Glutamatergic neuron (in vitro differentiated cells): ENCODE results near the gene DRGX. TPM values are rescaled to one million over a fixed set of nuclear protein-coding genes. Genes with fewer than 3 reads are reported as not detected.

Experiments
- DNase-seq: peaks from one replicate; pipeline ENCODE4 v3.0.0; 2022
- H3K27ac Mint-ChIP-seq: one replicate; pipeline ENCODE4 v1.8.0; 2020; ENCODE audit warnings: mild to moderate bottlenecking, mixed read lengths, inconsistent platforms; ENCODE audit not compliant: unreplicated experiment
- H3K27me3 Mint-ChIP-seq: one replicate; pipeline ENCODE4 v1.8.0; 2020; ENCODE audit warnings: mild to moderate bottlenecking, moderate library complexity, mixed read lengths, inconsistent platforms; ENCODE audit not compliant: unreplicated experiment
- H3K36me3 Mint-ChIP-seq: one replicate; pipeline ENCODE4 v1.8.0; 2020; ENCODE audit warnings: mild to moderate bottlenecking, mixed read lengths, inconsistent platforms; ENCODE audit not compliant: unreplicated experiment
- H3K4me1 Mint-ChIP-seq: one replicate; pipeline ENCODE4 v1.8.0; 2020; ENCODE audit warnings: mild to moderate bottlenecking, low read depth, mixed read lengths, inconsistent platforms; ENCODE audit not compliant: unreplicated experiment
- H3K4me3 Mint-ChIP-seq: one replicate; pipeline ENCODE4 v1.8.0; 2020; ENCODE audit warnings: mild to moderate bottlenecking, mixed read lengths, inconsistent platforms; ENCODE audit not compliant: unreplicated experiment
- H3K9me3 Mint-ChIP-seq: one replicate; pipeline ENCODE4 v1.8.0; 2020; ENCODE audit warnings: mild to moderate bottlenecking, moderate library complexity, mixed read lengths, inconsistent platforms; ENCODE audit not compliant: unreplicated experiment
- CTCF ChIP-seq: fragments of 200-600 bp; sonication (generic); IDR thresholded peaks from one replicate; pipeline ENCODE4 v1.5.0; 2021; ENCODE audit not compliant: partially characterized antibody, unreplicated experiment
- total RNA-seq: library from RNA; stranded (reverse); fragmentation: NEBNext Ultra II Directional; extraction: Animal tissue kit (Norgen Biotek cat#: 25700); gene quantifications from one replicate; pipeline ENCODE4 v1.2.1, GENCODE V29; 2021; ENCODE audit not compliant: unreplicated experiment

The DRGX gene
- total RNA-seq, 1 donor from 2014 or later, result 65.2 TPM

DNA sequence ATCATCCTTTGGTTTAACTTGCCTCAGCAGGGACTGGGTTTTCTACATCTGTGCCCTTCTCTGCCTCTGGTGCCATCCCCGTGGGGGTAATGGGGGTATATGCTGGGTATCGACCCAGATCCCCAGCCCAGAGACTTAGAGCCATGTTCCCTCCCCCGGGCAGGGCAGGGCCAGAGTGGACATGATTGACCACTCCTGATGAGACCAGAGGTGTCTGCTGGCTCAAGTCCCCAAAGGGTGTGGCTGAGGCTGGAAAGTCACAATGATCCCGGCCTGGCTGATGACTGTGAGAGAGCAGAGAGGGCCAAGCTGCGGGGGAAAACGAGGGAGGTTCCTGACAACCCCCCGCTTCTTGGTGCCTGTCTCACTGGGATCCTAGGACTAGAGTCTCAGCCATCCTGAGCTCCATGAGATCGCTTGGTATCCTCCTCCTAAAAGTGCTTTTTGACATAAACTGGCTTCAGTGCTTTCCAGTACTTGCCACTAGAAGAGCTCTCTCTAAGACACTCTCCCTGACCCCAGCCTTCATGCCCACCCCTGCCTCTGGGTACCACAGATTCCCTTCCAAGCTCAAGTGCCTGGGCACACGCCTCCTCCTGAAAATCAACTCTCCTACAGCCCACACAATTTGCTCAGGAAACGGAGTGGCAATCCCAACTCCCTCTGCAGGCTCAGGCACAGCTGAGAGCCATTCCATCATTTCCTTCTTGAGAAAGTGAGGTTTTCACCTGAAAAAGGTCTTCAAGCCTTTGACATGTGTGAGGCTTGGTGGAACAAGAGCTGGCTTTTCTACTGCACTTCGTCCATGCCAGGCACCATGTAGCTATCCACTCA is 33.9 kb downstream of the DRGX start:
- H3K36me3 Mint-ChIP-seq, result peaks cover 4% of the 10 kb centered on the region
- H3K4me3 Mint-ChIP-seq, result peak overlapping the region; percentile 61

DNA sequence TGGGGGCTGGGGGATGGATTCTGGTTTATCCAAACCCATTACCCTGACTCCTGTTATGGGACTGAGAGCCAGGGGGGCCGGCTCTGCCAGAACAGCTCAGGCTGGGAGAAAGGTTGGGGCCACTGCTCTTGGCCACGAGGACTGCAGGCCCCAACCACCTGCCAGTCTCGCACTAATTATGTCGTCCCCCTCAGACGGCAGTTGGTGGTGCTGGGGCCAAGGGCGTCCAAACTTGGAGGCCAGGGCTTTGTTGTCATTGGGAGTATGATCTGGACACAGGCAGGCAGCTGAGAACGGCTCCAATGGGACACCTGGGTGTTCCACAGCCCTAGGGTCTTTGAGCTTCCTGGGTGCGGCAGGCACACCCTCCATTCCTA is 34.7 kb downstream of the DRGX start:
- Mint-ChIP-seq H3K4me3 (no peak overlapping the region), H3K9me3 (peaks cover 30% of the 10 kb centered on the region), H3K27me3 (peaks cover 19% of the 10 kb centered on the region), H3K36me3 (peaks cover 4% of the 10 kb centered on the region), H3K4me1 (peaks cover 45% of the 10 kb centered on the region), H3K27ac (peak overlapping the region; percentile 52)
- DNase-seq, result no peak
- TF ChIP-seq CTCF, result no peak

More for the DNA sequence above, 33.9 kb downstream of the DRGX start:
- DNase-seq, result no peak
- Mint-ChIP-seq H3K27me3 (peaks cover 17% of the 10 kb centered on the region), H3K9me3 (peaks cover 30% of the 10 kb centered on the region), H3K4me1 (peaks cover 45% of the 10 kb centered on the region), H3K27ac (peak overlapping the region; percentile 86)
- no peak for TF ChIP-seq CTCF

GRCh38 chr10:49360271-49361177 is 35.4 kb downstream of the DRGX start:
- DNase-seq, result peak; percentile 58
- peak overlapping the region; percentile 91 for H3K27ac Mint-ChIP-seq
- peaks cover 4% of the 10 kb centered on the region for H3K36me3 Mint-ChIP-seq

GRCh38 chr10:49359349-49360270 is 36.3 kb downstream of the DRGX start:
- no peak for TF ChIP-seq CTCF
- Mint-ChIP-seq H3K4me3 (no peak overlapping the region), H3K36me3 (peaks cover 4% of the 10 kb centered on the region), H3K9me3 (peaks cover 33% of the 10 kb centered on the region), H3K27me3 (peaks cover 19% of the 10 kb centered on the region), H3K27ac (peak overlapping the region; percentile 91), H3K4me1 (peaks cover 36% of the 10 kb centered on the region)
- peak; percentile 92 for DNase-seq

More at GRCh38 chr10:49360271-49361177, 35.4 kb downstream of the DRGX start:
- H3K4me3 Mint-ChIP-seq, result no peak overlapping the region
- H3K27me3 Mint-ChIP-seq, result peaks cover 19% of the 10 kb centered on the region
- no peak for TF ChIP-seq CTCF
- peaks cover 33% of the 10 kb centered on the region for H3K9me3 Mint-ChIP-seq
- H3K4me1 Mint-ChIP-seq, result peaks cover 45% of the 10 kb centered on the region
